HG03095 (cell line): ENCODE measurements around the gene APOA1.

ENCODE experiments used
- ATAC-seq: cut with Tn5 transposase; IDR thresholded peaks from one replicate; pipeline ENCODE4 v1.9.1; 2021; ENCODE audit warnings: moderate library complexity; ENCODE audit not compliant: unreplicated experiment

Gene APOA1

GRCh38 chr11:116859175-116859574 is 21.8 kb upstream of the APOA1 start:
- no peak for ATAC-seq

DNA sequence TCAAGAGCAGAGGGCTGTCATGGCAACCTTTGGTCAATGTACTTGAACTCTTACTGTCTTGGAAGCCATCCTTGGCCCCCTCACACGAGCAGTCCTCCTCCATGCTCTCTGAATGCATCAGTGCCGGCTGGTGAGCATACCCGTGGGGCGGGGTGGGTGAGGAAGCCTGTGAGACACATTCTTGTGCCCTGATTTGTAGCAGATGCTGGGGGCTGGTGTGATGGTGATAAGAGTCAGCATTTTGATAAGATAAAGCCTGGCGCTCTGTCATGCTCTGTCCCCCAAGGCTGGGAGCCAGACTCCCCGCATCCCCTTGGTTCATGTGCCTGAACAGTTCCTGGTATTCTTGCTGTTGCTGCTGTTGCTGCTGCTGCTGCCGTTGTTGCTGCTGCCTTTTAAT is 20.5 kb upstream of the APOA1 start:
- ATAC-seq: no peak

GRCh38 chr11:116857316-116857715 is 19.9 kb upstream of the APOA1 start:
- no peak for ATAC-seq

GRCh38 chr11:116856423-116856822 is 19.0 kb upstream of the APOA1 start:
- no peak for ATAC-seq

GRCh38 chr11:116855413-116855812 is 18.0 kb upstream of the APOA1 start:
- ATAC-seq: no peak

DNA sequence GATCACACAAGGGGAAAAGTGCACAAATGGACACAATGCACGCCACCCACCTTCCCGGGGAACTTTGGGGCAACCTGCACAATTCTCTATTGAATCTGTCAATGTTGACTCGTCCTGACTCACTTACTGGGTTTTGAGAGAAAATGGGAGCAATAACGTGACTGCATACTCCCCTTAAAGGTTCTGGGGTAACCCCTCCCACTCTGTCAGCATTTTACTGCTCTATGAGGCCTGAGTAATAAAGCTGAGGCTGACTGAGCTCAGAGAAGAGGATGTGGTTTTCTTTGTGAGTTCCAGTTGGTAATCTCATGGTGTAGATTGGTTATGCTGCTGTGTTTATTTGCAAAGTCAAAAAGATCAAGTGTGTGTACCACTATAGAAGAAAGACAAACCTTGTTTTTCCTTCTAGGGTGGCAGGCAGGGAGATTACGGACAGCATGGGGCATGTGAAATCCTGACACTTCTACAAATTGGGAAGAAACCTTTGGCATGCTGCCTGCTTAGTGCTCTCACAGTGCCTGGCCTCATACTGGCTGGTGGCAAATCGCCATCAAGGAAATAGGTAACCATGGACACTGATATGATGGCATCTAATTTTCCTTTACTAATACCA is 16.1 kb upstream of the APOA1 start:
- ATAC-seq: peak; percentile 95

GRCh38 chr11:116852261-116853031 is 15.0 kb upstream of the APOA1 start:
- ATAC-seq: no peak

- no peak for ATAC-seq
Measured at GRCh38 chr11:116851626-116852025, 14.2 kb upstream of the APOA1 start.

DNA sequence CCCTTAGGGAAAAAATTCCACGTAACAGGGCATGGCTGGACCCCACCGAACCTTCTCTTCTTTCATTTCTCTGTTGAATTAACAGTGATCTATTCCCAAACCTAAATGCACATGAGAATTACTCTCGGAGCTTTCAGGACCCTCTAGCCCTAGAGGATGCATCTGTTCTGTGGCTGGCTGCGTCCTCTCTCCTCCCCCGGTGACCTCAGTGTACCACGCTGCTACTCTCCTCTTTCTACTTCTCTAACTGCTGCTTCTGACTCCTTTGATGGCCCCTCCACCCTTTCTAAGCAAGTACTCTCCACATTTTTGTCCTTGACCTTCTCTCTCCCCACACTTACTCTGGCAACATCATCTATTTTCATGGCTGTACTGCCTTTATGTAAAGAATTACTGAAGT is 12.1 kb upstream of the APOA1 start:
- no peak for ATAC-seq

GRCh38 chr11:116849060-116849459 is 11.6 kb upstream of the APOA1 start:
- ATAC-seq: no peak

GRCh38 chr11:116847612-116848011 is 10.2 kb upstream of the APOA1 start:
- ATAC-seq: no peak

DNA sequence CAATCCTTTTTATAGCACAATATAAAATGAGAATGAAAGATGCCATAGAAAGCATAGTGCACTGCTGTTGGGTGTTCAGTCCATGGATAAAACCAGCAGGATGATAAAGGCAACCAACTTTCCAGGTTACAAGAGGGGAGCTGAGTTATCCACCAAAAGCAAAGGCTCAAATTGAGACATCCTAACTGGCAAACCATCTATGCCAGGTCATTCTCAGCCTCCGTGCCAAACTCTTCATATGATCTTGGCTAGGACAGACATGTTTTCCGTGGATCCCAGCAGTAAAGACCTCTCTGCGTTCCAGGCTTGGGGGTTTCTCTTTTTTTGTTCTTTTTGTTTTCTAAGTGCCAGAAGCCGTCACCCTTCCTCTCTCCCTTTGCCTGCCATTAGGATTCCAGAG is 7.3 kb upstream of the APOA1 start:
- no peak for ATAC-seq

GRCh38 chr11:116843661-116844060 is 6.2 kb upstream of the APOA1 start:
- ATAC-seq: no peak

DNA sequence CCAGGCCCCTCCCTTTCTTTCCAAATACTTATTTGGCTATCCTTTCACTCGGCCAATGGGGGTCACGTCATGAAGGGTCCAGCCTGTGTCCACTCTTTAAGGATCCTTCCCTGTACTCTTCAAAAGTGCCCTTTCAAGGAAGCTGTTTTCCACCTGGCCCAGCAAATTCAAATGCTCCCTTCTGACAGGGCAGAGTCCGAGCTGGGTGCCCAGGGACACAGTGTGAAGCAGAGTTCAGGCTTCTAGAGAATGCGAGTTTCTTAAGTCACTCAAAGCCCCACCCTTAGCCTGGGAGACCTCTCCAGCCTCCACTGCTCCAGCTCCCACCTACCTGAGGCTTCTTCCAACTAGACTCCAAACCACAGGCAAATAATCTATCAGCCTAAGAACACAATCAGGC is 5.5 kb upstream of the APOA1 start:
- ATAC-seq: no peak

DNA sequence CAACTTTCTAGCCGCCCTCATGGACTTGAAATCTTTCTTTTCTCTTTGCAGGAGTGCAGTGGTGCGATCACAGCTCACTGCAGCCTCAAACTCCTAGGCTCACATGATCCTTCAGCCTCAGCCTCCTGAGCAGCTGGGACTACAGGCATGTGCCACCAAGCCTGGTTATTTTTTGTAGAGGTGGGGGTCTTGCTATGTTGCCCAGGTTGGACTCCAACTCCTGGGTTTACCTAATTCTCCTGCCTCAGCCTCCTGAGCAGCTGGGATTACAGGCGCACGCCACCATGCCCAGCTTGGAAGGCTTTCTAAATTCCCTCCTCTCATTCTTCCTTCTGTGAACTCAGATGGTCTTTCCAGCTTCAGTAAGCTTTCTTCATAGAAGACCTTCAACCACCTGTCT is 4.7 kb upstream of the APOA1 start:
- no peak for ATAC-seq

- ATAC-seq: no peak
Measured at GRCh38 chr11:116840746-116841296, 3.4 kb upstream of the APOA1 start.

DNA sequence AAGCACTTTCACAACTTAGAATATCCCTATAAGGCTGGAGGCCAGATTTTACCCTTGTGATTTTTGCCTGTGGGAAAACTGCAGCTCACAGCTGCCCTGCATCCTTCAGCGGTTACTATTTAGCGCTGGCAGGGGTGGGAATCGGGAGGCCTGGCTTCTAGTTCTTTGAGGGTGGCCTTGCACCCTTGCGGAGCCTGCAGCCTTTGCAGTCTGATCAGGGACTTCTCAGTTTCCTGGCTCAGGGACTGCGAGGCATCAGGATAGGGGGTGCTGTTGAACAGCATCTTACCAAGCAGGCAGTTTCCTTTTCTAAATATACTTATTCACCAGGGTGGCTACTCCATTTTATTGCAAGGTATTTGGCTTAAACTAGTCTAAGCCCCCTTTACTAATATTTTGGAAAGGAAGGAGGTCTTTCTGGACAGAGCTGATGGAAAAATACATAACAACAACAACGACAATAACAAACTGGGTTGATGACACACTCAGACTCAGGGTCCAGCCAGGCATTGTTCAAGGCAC is 2.9 kb upstream of the APOA1 start:
- no peak for ATAC-seq

DNA sequence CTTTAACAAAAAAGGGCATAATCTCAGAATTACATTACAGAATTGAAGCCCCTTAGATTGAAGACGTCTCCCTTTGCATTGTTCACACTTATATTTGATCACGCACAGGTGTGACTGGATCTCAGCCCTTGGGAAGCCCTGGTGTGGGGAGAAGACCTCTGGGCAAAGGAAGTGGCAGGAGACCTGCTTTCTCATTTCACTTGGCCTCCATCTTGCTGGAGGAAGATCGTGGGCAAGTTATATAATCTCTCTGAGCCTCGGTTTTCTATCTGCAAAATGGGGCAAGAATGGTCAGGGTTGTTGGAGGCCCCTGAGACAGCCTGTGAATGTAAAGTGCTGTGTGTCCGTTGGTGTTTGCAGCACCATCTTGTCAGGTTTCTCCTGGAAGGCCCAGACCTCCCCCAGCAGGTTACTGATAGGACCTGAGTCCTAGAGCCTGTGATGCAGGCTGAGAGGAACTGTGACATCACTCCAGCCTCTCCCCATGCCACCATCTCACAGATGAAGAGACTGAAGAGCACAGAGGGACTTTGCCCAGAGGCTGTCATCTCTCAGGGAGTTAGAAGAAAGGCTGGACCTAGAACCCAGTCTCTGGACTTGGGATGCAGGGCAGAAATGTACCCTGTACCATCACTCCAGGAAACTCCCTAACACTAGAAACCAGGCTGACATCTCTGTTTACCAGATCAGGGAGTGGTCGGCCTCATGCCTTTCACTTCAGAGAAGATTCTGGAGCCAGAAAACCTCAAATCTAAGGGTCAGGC is 1.1 kb upstream of the APOA1 start:
- no peak for ATAC-seq

DNA sequence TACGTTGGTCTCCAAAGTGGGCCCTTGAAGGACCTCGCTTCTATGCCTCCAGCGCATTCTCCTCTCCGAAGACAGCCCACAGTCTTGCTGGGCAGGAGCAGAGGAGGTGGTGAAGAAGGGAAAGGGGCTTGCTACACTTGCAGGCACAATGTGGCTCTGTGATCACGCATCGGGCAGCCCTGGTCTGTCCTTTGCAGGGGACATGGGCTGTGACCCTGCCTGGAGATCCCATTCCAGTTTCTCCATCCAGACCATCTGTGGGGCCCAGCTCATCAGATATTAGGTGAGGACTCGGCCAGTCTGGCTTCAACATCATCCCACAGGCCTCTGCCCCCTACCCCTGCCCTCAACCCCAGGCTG is 810 bp downstream of the APOA1 start:
- no peak for ATAC-seq

DNA sequence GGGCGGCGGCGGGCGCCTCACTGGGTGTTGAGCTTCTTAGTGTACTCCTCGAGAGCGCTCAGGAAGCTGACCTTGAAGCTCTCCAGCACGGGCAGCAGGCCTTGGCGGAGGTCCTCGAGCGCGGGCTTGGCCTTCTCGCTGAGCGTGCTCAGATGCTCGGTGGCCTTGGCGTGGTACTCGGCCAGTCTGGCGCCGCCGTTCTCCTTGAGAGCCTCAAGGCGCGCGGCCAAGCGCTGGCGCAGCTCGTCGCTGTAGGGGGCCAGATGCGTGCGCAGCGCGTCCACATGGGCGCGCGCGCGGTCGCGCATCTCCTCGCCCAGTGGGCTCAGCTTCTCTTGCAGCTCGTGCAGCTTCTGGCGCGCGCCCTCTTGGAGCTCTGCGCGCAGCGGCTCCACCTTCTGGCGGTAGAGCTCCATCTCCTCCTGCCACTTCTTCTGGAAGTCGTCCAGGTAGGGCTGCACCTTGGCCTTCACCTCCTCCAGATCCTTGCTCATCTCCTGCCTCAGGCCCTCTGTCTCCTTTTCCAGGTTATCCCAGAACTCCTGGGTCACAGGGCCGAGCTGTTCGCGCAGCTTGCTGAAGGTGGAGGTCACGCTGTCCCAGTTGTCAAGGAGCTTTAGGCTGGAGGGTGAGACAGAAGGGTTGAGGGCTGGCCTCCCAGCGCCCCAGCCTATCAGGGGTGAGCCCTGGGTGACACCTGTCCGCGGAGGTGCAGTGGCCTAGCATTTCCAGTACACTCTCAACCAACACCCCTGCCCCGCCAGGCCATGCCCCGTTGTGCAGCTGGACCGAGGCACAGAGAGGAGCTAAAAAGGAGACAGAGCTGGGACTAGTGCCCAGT is 1.4 kb downstream of the APOA1 start:
- peak; percentile 82 for ATAC-seq
